Large intestine (tissue), 3 donors: ENCODE measurements around the gene HIKESHI. TPM values are rescaled to one million over a fixed set of nuclear protein-coding genes. Genes with fewer than 3 reads are reported as not detected.
"Not testable (repeated sequence)": the region's sequence is repeated elsewhere in the genome, so short reads cannot be mapped to it uniquely, and the experiment has no call there.

Source experiments
- DNase-seq, 2 donors: peaks; one replicate each; pipeline versions ENCODE4 v3.0.0 to v3.0.0-alpha.2; 2013
- H3K27ac ChIP-seq: one replicate; pipeline ENCODE4 v1.5.1; 2013; ENCODE audit warnings: low read length
- H3K27me3 ChIP-seq: 2 replicates; pipeline ENCODE4 v1.6.1; 2013; ENCODE audit warnings: low read length; ENCODE audit not compliant: control insufficient read depth, insufficient read depth
- H3K36me3 ChIP-seq: 2 replicates; pipeline ENCODE4 v1.6.1; 2013; ENCODE audit warnings: low read length; ENCODE audit not compliant: control insufficient read depth, insufficient read depth
- H3K4me1 ChIP-seq: one replicate; pipeline ENCODE4 v1.6.1; 2013; ENCODE audit warnings: low read length; ENCODE audit not compliant: control insufficient read depth, insufficient read depth
- H3K4me3 ChIP-seq: one replicate; pipeline ENCODE4 v1.5.1; 2013; ENCODE audit warnings: low read length
- H3K9me3 ChIP-seq: one replicate; pipeline ENCODE4 v1.6.1; 2013; ENCODE audit warnings: mild to moderate bottlenecking, low read depth, low read length, moderate library complexity; ENCODE audit not compliant: control insufficient read depth
- WGBS: methylation state at CpG from one replicate; pipeline ENCODE4 v1.1.5; 2013; ENCODE audit warnings: low lambda C conversion rate; ENCODE audit not compliant: insufficient coverage; 5-methylcytosine and 5-hydroxymethylcytosine counted together
- polyA plus RNA-seq: library from polyadenylated mRNA; unstranded; fragments of 120-200 nt; gene quantifications from one replicate; pipeline ENCODE4 v1.2.1, GENCODE V29; 2013

Gene HIKESHI
- polyA plus RNA-seq, 1 donor = 36.6 TPM

- Histone ChIP-seq H3K27ac (no peak overlapping the region), H3K4me1 (no peaks in the 10 kb centered on the region), H3K4me3 (no peak overlapping the region), H3K9me3 (no peaks in the 10 kb centered on the region), H3K36me3 (peaks cover 12% of the 10 kb centered on the region), H3K27me3 (no peaks in the 10 kb centered on the region)
- WGBS = 89% methylated on average over 1 of the region's 3 CpGs
- DNase-seq = no peak
Observed at GRCh38 chr11:86341382-86341781, 39.3 kb downstream of the HIKESHI start.

DNA sequence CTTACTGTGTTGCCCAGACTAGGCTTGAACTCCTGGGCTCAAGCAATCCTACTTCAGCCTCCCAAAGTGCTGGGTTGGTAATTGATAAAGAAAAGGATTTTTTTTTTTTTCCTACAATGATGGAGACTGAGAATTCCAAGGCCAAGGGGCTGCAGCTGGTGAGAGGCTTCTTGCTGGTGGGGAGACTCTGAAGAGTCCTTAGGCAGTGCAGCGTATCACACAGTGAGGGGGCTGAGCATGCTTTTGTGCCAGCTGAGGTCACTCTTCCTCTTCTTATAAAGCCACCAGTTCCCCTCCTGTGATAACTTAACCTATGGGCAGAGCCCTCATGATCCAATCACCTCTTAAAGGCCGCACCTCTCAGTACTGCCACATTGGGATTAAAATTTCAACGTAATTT lies 44.5 kb downstream of the HIKESHI start:
- WGBS = no CpG with 5 or more reads among the region's 3 CpGs
- DNase-seq = no peak

DNA sequence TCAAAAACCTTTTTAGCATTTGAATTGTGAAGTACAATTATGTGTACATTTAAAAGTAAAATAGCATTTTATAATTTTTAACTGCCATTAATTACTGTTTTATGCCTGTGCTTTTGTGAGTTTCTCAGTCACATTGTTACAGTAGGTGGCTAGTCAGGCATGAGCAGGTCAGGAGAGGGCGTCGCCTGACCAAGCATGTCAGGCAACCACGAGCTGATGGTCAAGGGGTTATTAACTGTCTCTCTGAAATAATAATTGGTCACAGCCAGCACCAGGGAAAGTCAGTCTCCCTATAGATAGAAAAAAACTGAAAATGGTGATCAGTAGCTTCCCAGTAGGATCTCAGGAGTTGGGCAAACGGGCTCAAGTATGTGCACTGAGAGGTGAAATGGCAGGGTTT lies 53.2 kb downstream of the HIKESHI start:
- no CpG with 5 or more reads among the region's 4 CpGs for WGBS
- Histone ChIP-seq H3K36me3 (no peaks in the 10 kb centered on the region), H3K9me3 (no peaks in the 10 kb centered on the region), H3K4me3 (no peak overlapping the region), H3K27ac (no peak overlapping the region), H3K27me3 (no peaks in the 10 kb centered on the region), H3K4me1 (no peaks in the 10 kb centered on the region)
- no peak for DNase-seq

More for the DNA sequence above, 44.5 kb downstream of the HIKESHI start:
- no peak overlapping the region for H3K4me3 ChIP-seq
- H3K27me3 ChIP-seq = no peaks in the 10 kb centered on the region
- no peak overlapping the region for H3K27ac ChIP-seq
- H3K9me3 ChIP-seq = no peaks in the 10 kb centered on the region
- no peaks in the 10 kb centered on the region for H3K4me1 ChIP-seq
- peaks cover 11% of the 10 kb centered on the region for H3K36me3 ChIP-seq

- H3K27me3 ChIP-seq, H3K36me3 ChIP-seq, DNase-seq, H3K4me3 ChIP-seq, H3K27ac ChIP-seq, H3K4me1 ChIP-seq, H3K9me3 ChIP-seq: not testable (repeated sequence)
- 67% methylated on average over 2 of the region's 4 CpGs for WGBS
Observed at GRCh38 chr11:86357412-86357811, 55.4 kb downstream of the HIKESHI start.

DNA sequence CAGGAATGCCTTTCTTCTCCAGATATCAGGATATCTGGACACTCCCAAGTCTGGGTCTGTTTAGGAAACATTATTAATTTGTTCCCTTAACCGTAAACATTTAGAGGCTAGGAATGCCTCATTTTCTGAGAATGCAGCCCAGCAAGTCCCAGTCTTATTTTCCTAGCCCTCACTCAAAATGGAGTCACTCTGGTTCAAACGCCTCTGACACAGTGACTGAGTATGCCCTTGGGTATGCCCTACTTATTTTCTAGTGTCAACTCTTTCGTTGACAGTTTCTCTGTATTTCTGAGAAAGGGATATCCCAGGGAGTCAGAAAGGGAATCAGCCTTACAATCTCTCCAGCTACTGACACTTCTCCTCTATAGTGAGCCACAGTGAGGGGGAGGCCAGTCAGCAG lies 56.7 kb downstream of the HIKESHI start:
- no peak for DNase-seq
- 100% methylated on average over 1 of the region's 3 CpGs for WGBS
- H3K27ac ChIP-seq = no peak overlapping the region
- H3K4me3 ChIP-seq = no peak overlapping the region
- H3K27me3 ChIP-seq = no peaks in the 10 kb centered on the region
- no peaks in the 10 kb centered on the region for H3K36me3 ChIP-seq
- peaks cover 4% of the 10 kb centered on the region for H3K9me3 ChIP-seq
- no peaks in the 10 kb centered on the region for H3K4me1 ChIP-seq

- no peak overlapping the region for H3K27ac ChIP-seq
- no peaks in the 10 kb centered on the region for H3K27me3 ChIP-seq
- H3K4me1 ChIP-seq = no peaks in the 10 kb centered on the region
- peak in 1 of 2 donors; percentile 14 for DNase-seq
- no peaks in the 10 kb centered on the region for H3K36me3 ChIP-seq
- H3K9me3 ChIP-seq = peaks cover 4% of the 10 kb centered on the region
- H3K4me3 ChIP-seq = no peak overlapping the region
- no CpG with 5 or more reads among the region's 2 CpGs for WGBS
Observed at GRCh38 chr11:86360775-86361395, 58.8 kb downstream of the HIKESHI start.

DNA sequence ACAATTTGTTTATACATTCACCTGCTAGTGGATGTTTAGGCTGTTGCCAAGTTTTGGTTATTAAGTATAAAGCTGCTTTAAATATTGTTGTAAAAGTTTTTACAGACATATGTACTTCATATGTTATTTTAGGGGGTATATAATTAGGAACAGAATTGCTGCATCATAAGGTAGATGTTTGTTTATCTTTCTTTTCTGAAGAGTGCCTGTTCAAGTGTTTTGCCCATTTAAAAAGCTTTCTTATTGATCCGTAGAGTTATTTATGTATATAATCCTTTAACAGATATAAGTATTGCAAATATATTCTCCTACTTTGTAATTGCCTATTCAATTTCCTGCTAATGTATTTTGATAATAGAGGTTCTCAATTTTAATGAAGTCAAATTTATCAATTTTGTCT lies 61.4 kb downstream of the HIKESHI start:
- H3K36me3 ChIP-seq = no peaks in the 10 kb centered on the region
- H3K9me3 ChIP-seq = peaks cover 4% of the 10 kb centered on the region
- H3K4me3 ChIP-seq = no peak overlapping the region
- H3K27ac ChIP-seq = no peak overlapping the region
- WGBS = no CpG with 5 or more reads among the region's 1 CpG
- no peaks in the 10 kb centered on the region for H3K27me3 ChIP-seq
- no peak for DNase-seq
- no peaks in the 10 kb centered on the region for H3K4me1 ChIP-seq

DNA sequence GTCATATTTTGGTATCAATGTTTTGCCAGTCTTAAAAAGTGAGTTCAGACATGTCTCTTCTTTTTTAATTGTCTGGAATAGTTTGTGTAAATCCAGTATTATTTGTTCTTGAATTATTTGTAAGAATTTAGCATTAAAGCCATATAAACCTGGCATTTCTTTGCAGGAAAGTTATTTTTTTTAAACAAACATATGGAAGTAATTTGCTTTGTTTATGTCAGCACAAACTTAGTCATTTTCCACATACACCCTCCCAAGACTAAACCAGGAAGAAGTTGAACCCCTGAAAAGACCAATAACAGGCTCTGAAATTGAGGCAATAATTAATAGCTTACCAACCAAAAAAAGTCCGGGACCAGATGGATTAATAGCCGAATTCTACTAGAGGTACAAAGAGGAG lies 63.5 kb downstream of the HIKESHI start:
- Histone ChIP-seq H3K9me3 (peaks cover 4% of the 10 kb centered on the region), H3K4me1 (no peaks in the 10 kb centered on the region), H3K4me3 (no peak overlapping the region), H3K36me3 (no peaks in the 10 kb centered on the region), H3K27ac (no peak overlapping the region), H3K27me3 (no peaks in the 10 kb centered on the region)
- no CpG with 5 or more reads among the region's 2 CpGs for WGBS
- no peak for DNase-seq

DNA sequence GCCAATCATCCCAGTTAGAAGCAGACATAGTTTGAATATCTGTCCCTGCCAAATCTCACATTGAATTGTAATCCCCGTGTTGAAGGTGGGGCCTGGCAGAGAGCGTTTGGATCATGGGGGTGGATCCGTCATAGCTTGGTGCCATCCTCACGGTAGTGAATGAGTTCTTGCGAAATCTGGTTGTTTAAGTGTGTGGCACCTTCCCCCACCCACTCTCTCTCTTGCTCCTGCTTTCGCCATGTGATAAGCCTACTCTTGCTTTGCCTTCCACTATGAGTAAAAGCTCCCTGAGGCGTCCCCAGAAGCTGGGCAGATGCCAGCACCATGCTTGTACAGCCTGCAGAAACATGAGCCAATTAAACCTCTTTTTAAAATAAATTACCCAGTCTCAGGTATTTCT lies 67.6 kb downstream of the HIKESHI start:
- no peaks in the 10 kb centered on the region for H3K36me3 ChIP-seq
- no peaks in the 10 kb centered on the region for H3K9me3 ChIP-seq
- DNase-seq = no peak
- H3K4me3 ChIP-seq = no peak overlapping the region
- WGBS = no CpG with 5 or more reads among the region's 7 CpGs
- no peak overlapping the region for H3K27ac ChIP-seq
- H3K27me3 ChIP-seq = peaks cover 2% of the 10 kb centered on the region
- no peaks in the 10 kb centered on the region for H3K4me1 ChIP-seq

GRCh38 chr11:86370171-86370570 lies 68.1 kb downstream of the HIKESHI start:
- 100% methylated on average over 1 of the region's 4 CpGs for WGBS

DNA sequence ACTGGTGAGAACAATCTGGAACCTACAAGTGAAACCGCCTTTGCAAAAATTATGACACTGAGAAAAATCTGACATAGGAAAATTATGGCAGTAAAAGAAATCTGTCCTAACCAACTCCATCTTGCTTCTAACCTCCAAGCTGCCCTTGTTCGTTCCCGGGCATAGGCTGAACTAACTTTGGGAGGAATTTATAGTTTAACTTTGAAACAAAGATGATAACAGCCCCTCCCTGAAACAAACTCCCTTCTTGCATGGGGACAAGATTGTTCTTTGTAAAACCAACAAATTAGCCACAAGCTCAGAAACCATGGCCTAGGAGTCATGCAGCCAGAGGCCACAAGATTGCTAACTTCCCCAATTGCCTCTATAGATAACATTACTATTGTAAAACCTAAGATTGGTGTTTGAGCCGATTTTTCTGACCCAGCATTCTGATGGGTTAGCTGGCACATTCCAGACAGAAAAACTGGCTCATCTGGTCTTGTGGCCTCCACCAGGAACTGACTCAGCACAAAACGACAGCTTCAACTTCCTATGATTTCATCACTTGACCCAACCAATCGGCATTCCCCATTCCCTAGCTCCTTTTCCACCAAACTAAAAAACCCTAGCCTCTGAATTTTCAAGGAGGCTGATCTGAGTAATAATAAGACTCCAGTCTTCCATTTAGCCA lies 69.0 kb downstream of the HIKESHI start:
- peak in 1 of 2 donors; percentile 28 for DNase-seq

More at GRCh38 chr11:86370171-86370570, 68.1 kb downstream of the HIKESHI start:
- Histone ChIP-seq H3K27me3 (peaks cover 7% of the 10 kb centered on the region), H3K36me3 (no peaks in the 10 kb centered on the region), H3K4me3 (no peak overlapping the region), H3K4me1 (no peaks in the 10 kb centered on the region), H3K9me3 (no peaks in the 10 kb centered on the region), H3K27ac (no peak overlapping the region)
- no peak for DNase-seq

More for the DNA sequence above, 69.0 kb downstream of the HIKESHI start:
- H3K9me3 ChIP-seq = no peaks in the 10 kb centered on the region
- H3K27ac ChIP-seq = no peak overlapping the region
- H3K4me3 ChIP-seq = no peak overlapping the region
- peaks cover 7% of the 10 kb centered on the region for H3K27me3 ChIP-seq
- no peaks in the 10 kb centered on the region for H3K36me3 ChIP-seq
- 80% methylated on average over 3 of the region's 6 CpGs for WGBS
- no peaks in the 10 kb centered on the region for H3K4me1 ChIP-seq
